GM12801 (cell line): ENCODE measurements around the gene MKKS.

ENCODE experiments used
- CTCF ChIP-seq: IDR thresholded peaks from one replicate; pipeline ENCODE4 v1.5.1; 2011; ENCODE audit warnings: control low read depth; ENCODE audit not compliant: insufficient read length; ENCODE audit errors: extremely low read depth

MKKS gene

DNA sequence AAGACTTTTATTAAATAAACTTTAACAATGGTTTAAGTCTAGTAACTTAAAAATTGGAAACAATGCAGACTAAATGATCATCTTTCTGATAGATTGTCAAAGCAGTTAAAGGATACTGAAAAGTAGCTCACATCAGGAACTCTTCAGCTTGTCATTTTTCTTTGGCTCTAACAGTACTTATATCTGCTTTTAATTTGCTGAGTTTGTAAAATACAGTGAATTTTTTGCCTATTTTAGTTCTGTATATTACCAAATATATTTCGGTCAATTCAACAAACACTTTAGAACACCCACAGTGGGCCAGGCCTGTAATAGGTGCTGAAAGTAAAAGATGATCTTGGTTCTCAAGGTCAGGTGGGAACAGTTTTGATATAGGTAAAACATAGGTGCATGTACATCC, 22.3 kb downstream of the MKKS start:
- TF ChIP-seq CTCF, result no peak

GRCh38 chr20:10408108-10408813, 25.8 kb downstream of the MKKS start:
- TF ChIP-seq CTCF, result no peak

DNA sequence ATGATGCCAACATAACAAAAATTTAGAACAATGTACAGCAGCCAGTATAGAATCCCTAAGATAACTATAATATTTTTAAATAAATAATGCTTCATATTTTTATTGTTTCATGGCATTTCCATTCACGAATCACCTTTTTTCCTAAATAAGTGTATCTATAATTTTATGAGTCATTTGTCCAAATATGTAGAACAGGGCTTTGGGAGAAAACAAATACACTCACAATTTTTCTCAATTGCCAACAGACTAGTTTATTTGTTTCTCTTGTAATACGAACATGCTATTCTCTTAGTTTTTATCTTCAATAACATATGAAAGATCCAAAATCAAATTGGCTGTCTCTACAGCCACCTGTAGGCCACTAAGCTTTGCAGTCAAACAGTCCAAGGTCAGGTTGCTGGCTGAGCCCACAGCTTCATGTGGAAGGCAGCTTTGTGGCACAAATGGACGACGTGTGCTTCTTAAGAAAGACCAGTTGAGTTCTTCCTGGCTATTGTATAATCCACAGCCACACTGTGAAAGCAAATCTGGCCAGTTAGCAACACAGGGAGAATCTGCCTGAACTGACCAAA, 29.0 kb downstream of the MKKS start:
- TF ChIP-seq CTCF, result no peak

DNA sequence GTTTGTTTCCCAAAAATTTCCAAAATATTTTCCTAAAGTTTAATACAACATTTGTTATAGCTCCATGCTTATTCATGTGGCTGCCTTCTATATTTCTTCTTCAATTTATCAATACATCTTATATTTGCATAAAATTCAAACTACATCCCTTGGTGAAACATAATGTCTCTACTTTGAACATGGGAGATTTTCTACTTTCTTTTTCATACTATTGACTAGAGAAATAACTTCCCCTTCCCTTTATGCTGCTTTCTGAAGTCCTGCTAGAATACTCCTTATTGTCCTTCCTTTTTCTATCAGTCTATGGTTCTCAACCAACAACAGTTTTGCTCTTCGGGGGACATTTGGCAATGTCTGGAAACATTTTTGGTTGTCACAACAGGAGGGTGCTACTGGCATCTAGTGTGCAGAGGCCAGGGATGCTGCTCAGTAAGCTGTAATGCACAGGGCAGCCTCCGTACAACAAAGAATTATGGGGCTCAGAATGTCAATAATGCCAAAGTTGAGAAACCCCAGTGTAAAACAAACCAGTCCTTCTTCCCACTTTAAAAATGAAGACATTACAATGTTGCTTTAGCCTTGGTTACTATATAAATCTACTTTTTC, 29.9 kb downstream of the MKKS start:
- no peak for TF ChIP-seq CTCF

DNA sequence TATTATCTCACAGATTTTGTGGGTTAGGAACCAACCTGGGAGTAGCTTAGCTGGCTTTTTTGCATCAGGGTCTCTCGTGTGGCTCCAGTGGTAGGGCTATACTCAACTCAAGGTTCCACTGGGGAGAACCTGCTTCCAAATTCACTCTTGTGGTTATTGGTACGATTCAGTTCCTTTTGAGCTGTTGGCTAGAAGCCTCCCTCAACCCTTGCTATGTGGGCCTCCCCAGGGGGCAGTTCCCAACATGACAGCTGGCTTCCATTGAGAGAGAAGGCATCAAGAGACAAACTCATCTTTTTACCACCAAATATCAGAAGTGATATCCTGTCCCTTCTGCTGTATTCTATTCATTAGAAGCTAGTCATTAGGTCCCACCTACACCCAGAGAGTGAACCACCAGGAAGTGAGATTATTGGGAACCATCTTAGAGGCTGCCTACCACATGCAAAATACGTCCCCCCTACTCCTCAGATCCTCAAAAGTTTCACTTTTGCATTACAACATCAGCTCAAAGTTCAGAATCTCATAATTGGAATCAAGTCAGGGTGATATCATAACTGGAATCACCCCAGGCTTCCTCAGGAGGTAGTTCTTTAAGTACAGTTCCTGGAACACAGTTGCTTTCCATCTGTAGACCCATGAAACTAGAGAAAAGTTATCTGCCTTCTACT, 30.9 kb downstream of the MKKS start:
- TF ChIP-seq CTCF, result no peak

GRCh38 chr20:10398834-10399369, 35.1 kb downstream of the MKKS start:
- no peak for TF ChIP-seq CTCF

- no peak for TF ChIP-seq CTCF
Measured at GRCh38 chr20:10390709-10391108, 43.3 kb downstream of the MKKS start.
